ENCODE data around the gene ADAMTS19.

ADAMTS19 gene

GRCh38 chr5:129767927-129768380 lies 307.9 kb downstream of the ADAMTS19 start:
- Mint-ChIP-seq H3K4me1 (ENCODE audit: low read depth) (no peaks in the 10 kb centered on the region), H3K9me3 (no peaks in the 10 kb centered on the region), H3K27me3 (ENCODE audit: low read depth) (no peaks in the 10 kb centered on the region), H3K36me3 (ENCODE audit: low read depth) (no peaks in the 10 kb centered on the region), H3K27ac (no peak overlapping the region), H3K4me3 (no peak overlapping the region)

- H3K27ac Mint-ChIP-seq: no peak overlapping the region
- H3K36me3 Mint-ChIP-seq (ENCODE audit: low read depth): no peaks in the 10 kb centered on the region
- H3K4me1 Mint-ChIP-seq (ENCODE audit: low read depth): no peaks in the 10 kb centered on the region
- H3K4me3 Mint-ChIP-seq: no peak overlapping the region
- H3K9me3 Mint-ChIP-seq: no peaks in the 10 kb centered on the region
- no peaks in the 10 kb centered on the region for H3K27me3 Mint-ChIP-seq (ENCODE audit: low read depth)
These were observed 308.6 kb downstream of the ADAMTS19 start for GRCh38 chr5:129768735-129769134.

- H3K4me3 Mint-ChIP-seq: no peak overlapping the region
- no peaks in the 10 kb centered on the region for H3K27me3 Mint-ChIP-seq (ENCODE audit: low read depth)
- no peak overlapping the region for H3K27ac Mint-ChIP-seq
- H3K4me1 Mint-ChIP-seq (ENCODE audit: low read depth): no peaks in the 10 kb centered on the region
- H3K9me3 Mint-ChIP-seq: no peaks in the 10 kb centered on the region
- no peaks in the 10 kb centered on the region for H3K36me3 Mint-ChIP-seq (ENCODE audit: low read depth)
These were observed 310.1 kb downstream of the ADAMTS19 start for GRCh38 chr5:129770024-129770820.

GRCh38 chr5:129771058-129771838 lies 311.1 kb downstream of the ADAMTS19 start:
- Mint-ChIP-seq H3K36me3 (ENCODE audit: low read depth) (no peaks in the 10 kb centered on the region), H3K9me3 (no peaks in the 10 kb centered on the region), H3K4me1 (ENCODE audit: low read depth) (no peaks in the 10 kb centered on the region), H3K27me3 (ENCODE audit: low read depth) (no peaks in the 10 kb centered on the region), H3K27ac (no peak overlapping the region), H3K4me3 (no peak overlapping the region)

- Mint-ChIP-seq H3K36me3 (ENCODE audit: low read depth) (no peaks in the 10 kb centered on the region), H3K9me3 (no peaks in the 10 kb centered on the region), H3K27ac (no peak overlapping the region), H3K4me3 (no peak overlapping the region), H3K27me3 (ENCODE audit: low read depth) (no peaks in the 10 kb centered on the region), H3K4me1 (ENCODE audit: low read depth) (no peaks in the 10 kb centered on the region)
These were observed 313.3 kb downstream of the ADAMTS19 start for GRCh38 chr5:129773376-129773775.

- H3K27me3 Mint-ChIP-seq (ENCODE audit: low read depth): no peaks in the 10 kb centered on the region
- H3K9me3 Mint-ChIP-seq: no peaks in the 10 kb centered on the region
- H3K4me1 Mint-ChIP-seq (ENCODE audit: low read depth): no peaks in the 10 kb centered on the region
- H3K36me3 Mint-ChIP-seq (ENCODE audit: low read depth): no peaks in the 10 kb centered on the region
- no peak overlapping the region for H3K4me3 Mint-ChIP-seq
- no peak overlapping the region for H3K27ac Mint-ChIP-seq
These were observed 321.5 kb downstream of the ADAMTS19 start for GRCh38 chr5:129781594-129781993.
